RKO (cell line): ENCODE results near the gene RNF212B.
A peak's percentile ranks its signal among the peaks of the same experiment; 100 is the strongest.

ENCODE experiments used
- DNase-seq: peaks from one replicate; pipeline ENCODE4 v3.0.0-alpha.2; 2016; ENCODE audit warnings: low spot score

RNF212B gene

GRCh38 chr14:23296012-23296777 is 58.5 kb downstream of the RNF212B start:
- DNase-seq = no peak

- DNase-seq = no peak
Measured at GRCh38 chr14:23297096-23297495, 59.4 kb downstream of the RNF212B start.

- no peak for DNase-seq
Measured at GRCh38 chr14:23297611-23298277, 60.0 kb downstream of the RNF212B start.

- DNase-seq = peak; percentile 79
Measured at GRCh38 chr14:23299211-23299957, 61.6 kb downstream of the RNF212B start.

- no peak for DNase-seq
Measured at GRCh38 chr14:23299986-23300686, 62.4 kb downstream of the RNF212B start.

GRCh38 chr14:23300687-23301223 is 63.0 kb downstream of the RNF212B start:
- DNase-seq = peak; percentile 74

GRCh38 chr14:23301288-23301968 is 63.7 kb downstream of the RNF212B start:
- DNase-seq = peak; percentile 97

- DNase-seq = no peak
Measured at GRCh38 chr14:23301969-23302289, 64.2 kb downstream of the RNF212B start.

- peak; percentile 71 for DNase-seq
Measured at GRCh38 chr14:23302290-23303225, 64.8 kb downstream of the RNF212B start, which contains the start of gene PPP1R3E. PPP1R3E (minus strand) TSS chr14:23302859; CDS start chr14:23302576, 283 bp downstream.

- DNase-seq = peak; percentile 89
Measured at GRCh38 chr14:23306412-23307145, 68.8 kb downstream of the RNF212B start, which contains the start of gene BCL2L2. BCL2L2 (plus strand) TSS chr14:23306833; CDS start chr14:23307768, 935 bp downstream.

- no peak for DNase-seq
Measured at GRCh38 chr14:23307146-23307530, 69.4 kb downstream of the RNF212B start.

- DNase-seq = no peak
Measured at GRCh38 chr14:23307687-23308644, 70.2 kb downstream of the RNF212B start.

- DNase-seq = no peak
Measured at GRCh38 chr14:23308721-23309445, 71.1 kb downstream of the RNF212B start.

- DNase-seq = no peak
Measured at GRCh38 chr14:23310546-23310945, 72.8 kb downstream of the RNF212B start.

GRCh38 chr14:23316300-23316699 is 78.6 kb downstream of the RNF212B start:
- DNase-seq = no peak

- no peak for DNase-seq
Measured at GRCh38 chr14:23319746-23320583, 82.2 kb downstream of the RNF212B start.
